GM12875 (cell line): Measurements from ENCODE around the gene ATP8B1.

Source experiments
- H3K4me3 ChIP-seq: one replicate; pipeline ENCODE4 v1.5.1; 2011; ENCODE audit warnings: low read depth, low read length, control low read depth
- TF ChIP-seq, protein P1 (sequence below): IDR thresholded peaks from 2 replicates; pipeline ENCODE4 v1.5.1; 2011; ENCODE audit warnings: low read depth, mild to moderate bottlenecking, control low read depth, inconsistent platforms, low read length, moderate library complexity, borderline replicate concordance; ENCODE audit not compliant: insufficient read depth

The ATP8B1 gene

DNA sequence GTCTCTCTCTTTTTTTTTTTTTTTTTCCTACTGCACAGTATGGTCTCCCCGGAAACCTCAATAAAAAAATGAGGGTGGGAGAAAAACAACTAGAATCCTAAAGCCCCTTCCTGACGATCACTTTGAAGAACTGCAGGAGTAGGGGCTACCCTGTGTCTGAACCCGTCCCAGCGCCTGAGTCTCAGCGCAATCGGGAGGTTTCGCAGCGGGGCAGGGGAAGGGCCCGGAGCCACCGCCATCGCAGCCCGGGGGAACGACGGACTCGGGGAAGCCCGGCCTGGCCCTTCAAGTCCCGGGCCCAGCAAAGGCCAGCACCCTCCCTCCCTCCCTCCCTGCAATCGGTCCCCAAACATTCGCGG, 181.9 kb downstream of the ATP8B1 start:
- TF ChIP-seq, protein P1, sequence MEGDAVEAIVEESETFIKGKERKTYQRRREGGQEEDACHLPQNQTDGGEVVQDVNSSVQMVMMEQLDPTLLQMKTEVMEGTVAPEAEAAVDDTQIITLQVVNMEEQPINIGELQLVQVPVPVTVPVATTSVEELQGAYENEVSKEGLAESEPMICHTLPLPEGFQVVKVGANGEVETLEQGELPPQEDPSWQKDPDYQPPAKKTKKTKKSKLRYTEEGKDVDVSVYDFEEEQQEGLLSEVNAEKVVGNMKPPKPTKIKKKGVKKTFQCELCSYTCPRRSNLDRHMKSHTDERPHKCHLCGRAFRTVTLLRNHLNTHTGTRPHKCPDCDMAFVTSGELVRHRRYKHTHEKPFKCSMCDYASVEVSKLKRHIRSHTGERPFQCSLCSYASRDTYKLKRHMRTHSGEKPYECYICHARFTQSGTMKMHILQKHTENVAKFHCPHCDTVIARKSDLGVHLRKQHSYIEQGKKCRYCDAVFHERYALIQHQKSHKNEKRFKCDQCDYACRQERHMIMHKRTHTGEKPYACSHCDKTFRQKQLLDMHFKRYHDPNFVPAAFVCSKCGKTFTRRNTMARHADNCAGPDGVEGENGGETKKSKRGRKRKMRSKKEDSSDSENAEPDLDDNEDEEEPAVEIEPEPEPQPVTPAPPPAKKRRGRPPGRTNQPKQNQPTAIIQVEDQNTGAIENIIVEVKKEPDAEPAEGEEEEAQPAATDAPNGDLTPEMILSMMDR: no peak
- peak overlapping the region; percentile 71 for H3K4me3 ChIP-seq

DNA sequence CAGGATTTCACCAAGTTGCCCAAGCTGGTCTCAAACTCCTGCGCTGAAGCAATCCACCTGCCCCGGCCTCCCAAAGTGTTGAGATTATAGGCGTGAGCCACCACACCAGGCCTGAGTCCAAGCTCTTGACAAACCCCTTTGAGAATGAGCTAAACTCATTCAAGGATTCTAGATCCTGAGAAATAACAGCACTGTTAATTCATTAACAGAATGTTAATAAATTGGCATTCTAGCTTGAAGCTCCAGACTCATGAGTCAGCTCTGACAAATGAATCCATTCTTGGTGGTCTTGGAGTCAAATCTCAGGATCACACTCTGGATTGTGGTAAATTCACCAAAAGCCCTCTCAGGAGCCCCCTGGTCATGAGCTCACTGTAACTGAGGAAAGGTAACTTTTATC, 183.2 kb downstream of the ATP8B1 start:
- H3K4me3 ChIP-seq: no peak overlapping the region
- TF ChIP-seq, protein P1: no peak

- TF ChIP-seq, protein P1: no peak
- H3K4me3 ChIP-seq: no peak overlapping the region
Measured at GRCh38 chr18:57618910-57619309, 184.2 kb downstream of the ATP8B1 start.

- TF ChIP-seq, protein P1: no peak
- no peak overlapping the region for H3K4me3 ChIP-seq
Measured at GRCh38 chr18:57603871-57604270, 199.2 kb downstream of the ATP8B1 start.
